Neural progenitor cell (in vitro differentiated cells): ENCODE results near the gene CUL4B.

Experiments used
- CTCF ChIP-seq: fragments of 200-600 bp; sonication (generic); IDR thresholded peaks from 2 replicates; pipeline ENCODE4 v1.5.1; 2017; ENCODE audit warnings: antibody characterized with exemption, mild to moderate bottlenecking
- EZH2phosphoT487 ChIP-seq: fragments of 200-600 bp; sonication (generic); IDR thresholded peaks from 2 replicates; pipeline ENCODE4 v1.6.1; 2017; ENCODE audit warnings: antibody characterized with exemption

- no peak for TF ChIP-seq CTCF
- no peak for TF ChIP-seq EZH2phosphoT487
Observed at GRCh38 chrX:120536061-120536460, 24.7 kb downstream of the CUL4B start.
